B cell (primary cell): ENCODE results near the gene WFS1. TPM values are rescaled to one million over a fixed set of nuclear protein-coding genes. Genes with fewer than 3 reads are reported as not detected.

ENCODE experiments used
- ATAC-seq: fragments of 200-7000 bp; cut with Tn5 transposase; one replicate; pipeline ENCODE4 v1.10.0; 2021; ENCODE audit warnings: low read depth, mild to moderate bottlenecking, moderate number of reproducible peaks, moderate library complexity
- CTCF ChIA-PET: fragments of 350-600 bp; sonication (Branson Sonifier 250); formaldehyde crosslinking; loops from one replicate; lab custom pipeline; 2021; ENCODE audit warnings: antibody characterized with exemption, inconsistent platforms; lab: Charles Lee
- POLR2A ChIA-PET: fragments of 350-600 bp; sonication (Branson Sonifier 250); formaldehyde crosslinking; loops from one replicate; lab custom pipeline; 2021; ENCODE audit warnings: antibody characterized with exemption; lab: Charles Lee
- DNase-seq: peaks from one replicate; pipeline ENCODE4 v3.0.0; 2013
- H2AFZ ChIP-seq: 2 replicates; pipeline ENCODE4 v1.6.1; 2012; ENCODE audit warnings: mild to moderate bottlenecking, low read depth, low read length; ENCODE audit not compliant: insufficient read depth, poor library complexity, severe bottlenecking
- H3K27ac ChIP-seq, 2 donors: 1 replicate in 1 of 2; 2 replicates in 1 of 2; pipeline ENCODE4 v1.5.1; 2012 to 2013; ENCODE audit warnings: low read length in 2 of 2, mild to moderate bottlenecking in 2 of 2, moderate library complexity in 1 of 2
- H3K27me3 ChIP-seq, 4 experiments: fragments of 200-600 bp in 1 of 4; sonication (generic) in 1 of 4; replicated peaks in 1 of 4; 1 replicate in 2 of 4; 2 replicates in 2 of 4; pipeline versions ENCODE4 v1.6.1 to v1.7.0; 2013 to 2016; ENCODE audit warnings: low read length in 3 of 4, mild to moderate bottlenecking in 2 of 4, mixed read lengths in 1 of 4, moderate library complexity in 1 of 4; ENCODE audit not compliant: insufficient read depth in 4 of 4, control insufficient read depth in 3 of 4; ENCODE audit errors: control extremely low read depth in 1 of 4
- H3K36me3 ChIP-seq, 2 experiments: replicated peaks in 1 of 2; 1 replicate in 1 of 2; 2 replicates in 1 of 2; pipeline versions ENCODE4 v1.6.1 to v1.7.1; 2013; ENCODE audit warnings: low read length in 1 of 2; ENCODE audit not compliant: insufficient read depth in 2 of 2, control insufficient read depth in 1 of 2; ENCODE audit errors: control extremely low read depth in 1 of 2, extremely low read depth in 1 of 2
- H3K4me1 ChIP-seq, 2 donors: fragments of 200-600 bp in 1 of 2; sonication (generic) in 1 of 2; 1 replicate in 1 of 2; 2 replicates in 1 of 2; pipeline versions ENCODE4 v1.5.1 to v1.6.1; 2013 to 2017; ENCODE audit warnings: low read length in 2 of 2; ENCODE audit not compliant: control insufficient read depth in 2 of 2, insufficient read depth in 2 of 2
- H3K4me2 ChIP-seq: replicated peaks from 2 replicates; pipeline ENCODE3; 2012; ENCODE audit warnings: mild to moderate bottlenecking, low read depth, low read length; ENCODE audit not compliant: poor library complexity, severe bottlenecking
- H3K4me3 ChIP-seq, 5 experiments: fragments of 200-600 bp in 1 of 5; sonication (generic) in 1 of 5; 1 replicate in 3 of 5; 2 replicates in 2 of 5; pipeline versions ENCODE4 v1.5.1 to v1.7.0; 2011 to 2016; ENCODE audit warnings: low read length in 4 of 5, mild to moderate bottlenecking in 4 of 5, low read depth in 2 of 5, control low read depth in 1 of 5, moderate library complexity in 1 of 5; ENCODE audit not compliant: insufficient read depth in 1 of 5; ENCODE audit errors: control extremely low read depth in 1 of 5, extremely low read depth in 1 of 5
- H3K79me2 ChIP-seq: fragments of 200-600 bp; sonication (generic); one replicate; pipeline ENCODE4 v1.6.0; 2016; ENCODE audit warnings: low read length; ENCODE audit not compliant: control insufficient read depth, insufficient read depth
- H3K9ac ChIP-seq: fragments of 200-600 bp; sonication (generic); 2 replicates; pipeline ENCODE4 v1.6.1; 2017; ENCODE audit warnings: mild to moderate bottlenecking, low read length, moderate library complexity
- H3K9me3 ChIP-seq, 3 donors: one replicate each; pipeline versions ENCODE4 v1.6.1 to v1.7.1; 2013; ENCODE audit warnings: low read length in 2 of 3; ENCODE audit not compliant: control insufficient read depth in 2 of 3, insufficient read depth in 1 of 3; ENCODE audit errors: control extremely low read depth in 1 of 3
- H4K20me1 ChIP-seq: 2 replicates; pipeline ENCODE4 v1.6.0; 2012; ENCODE audit warnings: mild to moderate bottlenecking, low read length; ENCODE audit not compliant: insufficient read depth, control insufficient read depth, poor library complexity, severe bottlenecking
- H3K27ac Mint-ChIP-seq: one replicate; pipeline ENCODE4 v1.8.0; 2021; ENCODE audit warnings: mixed read lengths
- H3K27me3 Mint-ChIP-seq: one replicate; pipeline ENCODE4 v1.8.0; 2021; ENCODE audit warnings: mixed read lengths
- H3K4me1 Mint-ChIP-seq: one replicate; pipeline ENCODE4 v1.8.0; 2021; ENCODE audit warnings: mixed read lengths
- H3K4me3 Mint-ChIP-seq: one replicate; pipeline ENCODE4 v1.8.0; 2021; ENCODE audit warnings: mixed read lengths
- H3K9me3 Mint-ChIP-seq: one replicate; pipeline ENCODE4 v1.8.0; 2022; ENCODE audit warnings: mixed read lengths; ENCODE audit not compliant: insufficient read depth
- EZH2 ChIP-seq: IDR thresholded peaks from 2 replicates; pipeline ENCODE4 v1.6.1; 2012; ENCODE audit warnings: borderline replicate concordance, low read depth, mild to moderate bottlenecking, moderate library complexity, low read length; ENCODE audit not compliant: insufficient read depth, poor library complexity, severe bottlenecking
- WGBS: methylation state at CpG from one replicate; pipeline ENCODE4 v1.1.5; 2013; ENCODE audit warnings: missing lambda C conversion rate; ENCODE audit not compliant: insufficient coverage; 5-methylcytosine and 5-hydroxymethylcytosine counted together
- intact Hi-C: fragments of 100-400 bp; cut with micrococcal nuclease; formaldehyde crosslinking; loops from one replicate; pipeline ENCODE4 v1.10.0; 2022
- polyA plus RNA-seq: library from polyadenylated mRNA; depleted of rRNA; stranded (reverse); fragments of >200 nt; gene quantifications from 2 replicates; pipeline ENCODE4 v1.2.3, GENCODE V29; 2012
- total RNA-seq, 2 donors: library from RNA; stranded (reverse); fragments of 120-200 nt in 1 of 2; gene quantifications; 1 replicate in 1 of 2; 2 replicates in 1 of 2; pipeline versions ENCODE4 v1.2.3 to v1.2.4, GENCODE V29; 2013 to 2022
- TF ChIP-seq, protein P1 (sequence below): fragments of 200-600 bp; IDR thresholded peaks from one replicate; pipeline ENCODE4 v1.8.0; 2022; ENCODE audit warnings: antibody characterized with exemption, mild to moderate bottlenecking

The WFS1 gene
- total and polyA plus RNA-seq, 2 donors (not counting 1 experiment from before 2014, with no cell fraction given): 5.8 to 6.7 TPM

DNA sequence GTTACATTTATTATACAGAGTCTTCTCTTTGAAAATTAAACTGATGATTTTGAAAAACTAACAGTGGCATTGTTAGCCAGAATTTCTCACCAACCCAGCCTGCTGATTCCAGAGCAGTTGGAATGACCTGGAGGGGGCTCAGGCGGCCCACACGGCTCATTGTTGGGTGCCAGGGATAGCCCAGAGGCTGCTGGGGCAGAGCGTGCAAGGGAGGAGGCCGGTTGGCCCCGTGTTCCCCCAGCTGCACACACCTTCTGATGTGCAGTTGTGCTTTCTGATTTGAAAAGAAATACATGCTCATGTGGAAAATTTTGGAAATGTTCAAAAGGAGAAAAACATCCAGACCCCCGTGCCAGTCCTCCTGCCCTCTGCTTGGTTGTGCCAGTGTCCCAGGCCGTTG, 20.6 kb downstream of the WFS1 start:
- WGBS: 93% methylated on average over 5 of the region's 7 CpGs
- Histone ChIP-seq H3K27ac (no peak overlapping the region), H3K36me3 (no peaks in the 10 kb centered on the region), H2AFZ (no peak overlapping the region), H3K27me3 (no peaks in the 10 kb centered on the region), H3K4me2 (no peak overlapping the region), H3K79me2 (no peaks in the 10 kb centered on the region), H3K9me3 (no peaks in the 10 kb centered on the region), H3K4me3 (no peak overlapping the region), H4K20me1 (no peaks in the 10 kb centered on the region), H3K9ac (no peak overlapping the region), H3K4me1 (no peaks in the 10 kb centered on the region)
- intact Hi-C loops: no loop called here
- ChIA-PET POLR2A (no interaction called here), CTCF (no interaction called here)
- H3K4me1 Mint-ChIP-seq: no peaks in the 10 kb centered on the region
- H3K4me3 Mint-ChIP-seq: no peak overlapping the region
- DNase-seq (no peak), ATAC-seq (no peak)
- no peaks in the 10 kb centered on the region for H3K9me3 Mint-ChIP-seq
- TF ChIP-seq, protein P1, sequence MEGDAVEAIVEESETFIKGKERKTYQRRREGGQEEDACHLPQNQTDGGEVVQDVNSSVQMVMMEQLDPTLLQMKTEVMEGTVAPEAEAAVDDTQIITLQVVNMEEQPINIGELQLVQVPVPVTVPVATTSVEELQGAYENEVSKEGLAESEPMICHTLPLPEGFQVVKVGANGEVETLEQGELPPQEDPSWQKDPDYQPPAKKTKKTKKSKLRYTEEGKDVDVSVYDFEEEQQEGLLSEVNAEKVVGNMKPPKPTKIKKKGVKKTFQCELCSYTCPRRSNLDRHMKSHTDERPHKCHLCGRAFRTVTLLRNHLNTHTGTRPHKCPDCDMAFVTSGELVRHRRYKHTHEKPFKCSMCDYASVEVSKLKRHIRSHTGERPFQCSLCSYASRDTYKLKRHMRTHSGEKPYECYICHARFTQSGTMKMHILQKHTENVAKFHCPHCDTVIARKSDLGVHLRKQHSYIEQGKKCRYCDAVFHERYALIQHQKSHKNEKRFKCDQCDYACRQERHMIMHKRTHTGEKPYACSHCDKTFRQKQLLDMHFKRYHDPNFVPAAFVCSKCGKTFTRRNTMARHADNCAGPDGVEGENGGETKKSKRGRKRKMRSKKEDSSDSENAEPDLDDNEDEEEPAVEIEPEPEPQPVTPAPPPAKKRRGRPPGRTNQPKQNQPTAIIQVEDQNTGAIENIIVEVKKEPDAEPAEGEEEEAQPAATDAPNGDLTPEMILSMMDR: no peak
- TF ChIP-seq EZH2: no peak
- H3K27me3 Mint-ChIP-seq: no peaks in the 10 kb centered on the region
- no peak overlapping the region for H3K27ac Mint-ChIP-seq

GRCh38 chr4:6290769-6291547, 21.3 kb downstream of the WFS1 start:
- Mint-ChIP-seq H3K9me3 (no peaks in the 10 kb centered on the region), H3K27ac (no peak overlapping the region), H3K4me3 (no peak overlapping the region), H3K4me1 (no peaks in the 10 kb centered on the region), H3K27me3 (no peaks in the 10 kb centered on the region)
- H3K27ac ChIP-seq: no peak overlapping the region
- no peak overlapping the region for H3K9ac ChIP-seq
- no peak overlapping the region for H3K4me2 ChIP-seq
- no peak overlapping the region for H2AFZ ChIP-seq
- TF ChIP-seq, protein P1: no peak
- no peak for TF ChIP-seq EZH2
- CTCF ChIA-PET: no interaction called here
- H3K79me2 ChIP-seq: no peaks in the 10 kb centered on the region
- POLR2A ChIA-PET: no interaction called here
- no peak for ATAC-seq
- H3K36me3 ChIP-seq: no peaks in the 10 kb centered on the region
- DNase-seq: no peak
- intact Hi-C loops: no loop called here
- no peaks in the 10 kb centered on the region for H3K27me3 ChIP-seq
- no peak overlapping the region for H3K4me3 ChIP-seq
- 88% methylated on average over 25 of the region's 25 CpGs for WGBS
- no peaks in the 10 kb centered on the region for H3K4me1 ChIP-seq
- no peaks in the 10 kb centered on the region for H3K9me3 ChIP-seq
- H4K20me1 ChIP-seq: no peaks in the 10 kb centered on the region
